H1 (cell line): ENCODE data around the gene MTFP1. TPM values are rescaled to one million over a fixed set of nuclear protein-coding genes. Genes with fewer than 3 reads are reported as not detected.

Source experiments
- ASH2L ChIP-seq: fragments of 200-600, 300-600 bp; sonication (generic); IDR thresholded peaks from one replicate; pipeline ENCODE4 v1.7.1; 2017; ENCODE audit warnings: low read length
- SIRT6 ChIP-seq: IDR thresholded peaks from one replicate; pipeline ENCODE4 v1.7.1; 2012; ENCODE audit warnings: low read length, inconsistent platforms
- TBP ChIP-seq: IDR thresholded peaks from 2 replicates; pipeline ENCODE4 v1.6.1; 2011; ENCODE audit warnings: low read depth, low read length, improper control_type of control experiment
- polyA plus RNA-seq, 7 experiments: library from polyadenylated mRNA; depleted of rRNA in 3 of 7; stranded (reverse) in 5 of 7; unstranded in 2 of 7; fragments of >200 nt in 5 of 7; fragments of 200-250 nt in 2 of 7; gene quantifications; 1 replicate in 5 of 7; 2 replicates in 1 of 7; 4 replicates in 1 of 7; pipeline versions ENCODE4 v1.2.1 to v1.2.3, GENCODE V29; 2011 to 2013; ENCODE audit warnings: missing spikeins in 2 of 7, mixed read lengths in 2 of 7
- total RNA-seq: library from RNA; stranded (reverse); fragmentation: NEBNext Ultra II Directional; extraction: Animal tissue kit (Norgen Biotek cat#: 25700); gene quantifications from 2 replicates; pipeline ENCODE4 v1.2.1, GENCODE V29; 2021

The MTFP1 gene
- total and polyA plus RNA-seq, 2 of the 8 experiments (the other 6 are each of a cell fraction or from before 2014, with no cell fraction given), result 59.8 to 98.8 TPM

- TF ChIP-seq TBP (peak; percentile 16; the same call in 1 of the 2 replicates), SIRT6 (no peak), ASH2L (no peak)
These were observed 19.3 kb downstream of the MTFP1 start (continued) for GRCh38 chr22:30444632-30445437.
